Posterior cingulate gyrus (tissue), 11 donors: ENCODE data around the gene KIAA1549.
A peak's percentile ranks its signal among the peaks of the same experiment; 100 is the strongest.

Experiments
- DNase-seq, 10 donors: peaks; one replicate each; pipeline versions ENCODE4 v3.0.0 to v3.0.0-alpha.2; 2020 to 2021; ENCODE audit warnings: mixed read lengths in 3 of 10
- intact Hi-C: fragments of 100-400 bp; cut with DNase I; formaldehyde crosslinking; loops from one replicate; pipeline ENCODE4 v1.15.1; 2023

KIAA1549 gene

GRCh38 chr7:138887872-138888656, 93.1 kb downstream of the KIAA1549 start:
- intact Hi-C loops, result loop anchor here (10.0 kb wide), 2 partner anchors 97 to 187 kb away; partner anchors contain the start of gene KIAA1549
- DNase-seq, result no peak

GRCh38 chr7:138887085-138887710, 94.0 kb downstream of the KIAA1549 start:
- DNase-seq, result no peak
- intact Hi-C loops, result loop anchor here (10.0 kb wide), 2 partner anchors 98 to 188 kb away; partner anchors contain the start of gene KIAA1549

- intact Hi-C loops, result loop anchor here (10.0 kb wide), 2 partner anchors 98 to 188 kb away; partner anchors contain the start of gene KIAA1549
- DNase-seq, result no peak
These were observed 94.7 kb downstream of the KIAA1549 start for GRCh38 chr7:138886501-138886917.

DNA sequence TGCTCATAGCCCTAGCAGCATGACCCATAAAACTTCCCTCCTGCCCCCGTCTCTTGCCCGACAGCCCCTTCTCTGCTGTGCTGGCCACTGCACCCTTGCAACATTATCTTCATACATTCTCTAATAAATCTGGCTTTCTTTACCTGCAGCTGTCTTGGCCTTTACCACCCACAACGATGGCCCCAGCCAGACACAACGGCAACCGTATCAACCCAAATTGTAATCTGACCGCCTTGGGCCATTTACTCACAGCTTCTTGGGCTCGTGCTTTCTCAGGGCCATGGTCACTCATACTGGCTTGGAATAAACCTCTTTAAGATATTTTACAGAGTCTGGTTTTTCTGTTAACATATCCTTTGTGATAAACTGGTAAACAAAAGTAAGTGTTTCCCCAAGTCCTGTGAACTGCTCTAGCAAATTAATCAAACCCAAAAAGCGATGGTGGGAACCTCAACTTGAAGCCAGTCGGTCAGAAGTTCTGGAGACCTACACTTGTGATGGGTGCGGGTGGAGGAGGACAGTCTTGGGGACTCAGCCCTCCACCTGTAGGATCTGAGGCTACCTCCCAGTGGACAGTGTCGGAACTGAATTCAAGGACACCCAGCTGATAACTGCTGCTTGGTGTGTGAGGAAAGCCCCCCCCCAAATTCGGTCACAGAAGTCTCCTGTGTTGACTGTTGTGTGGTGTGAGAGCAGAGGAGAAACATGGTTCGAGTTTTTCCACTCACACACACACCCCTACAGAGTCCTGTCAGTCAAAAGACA, 95.6 kb downstream of the KIAA1549 start:
- no peak for DNase-seq
- intact Hi-C loops, result loop anchor here (10.0 kb wide), 2 partner anchors 99 to 189 kb away; partner anchors contain the start of gene KIAA1549

- intact Hi-C loops, result loop anchor here (10.0 kb wide), 2 partner anchors 103 to 193 kb away; partner anchors contain the start of gene KIAA1549
- DNase-seq, result no peak
These were observed 98.9 kb downstream of the KIAA1549 start for GRCh38 chr7:138882249-138882648.

GRCh38 chr7:138881579-138882188, 99.5 kb downstream of the KIAA1549 start:
- intact Hi-C loops, result loop anchor here (10.0 kb wide), 2 partner anchors 103 to 193 kb away; partner anchors contain the start of gene KIAA1549
- no peak for DNase-seq

- no peak for DNase-seq
These were observed 100.2 kb downstream of the KIAA1549 start for GRCh38 chr7:138880881-138881578.

DNA sequence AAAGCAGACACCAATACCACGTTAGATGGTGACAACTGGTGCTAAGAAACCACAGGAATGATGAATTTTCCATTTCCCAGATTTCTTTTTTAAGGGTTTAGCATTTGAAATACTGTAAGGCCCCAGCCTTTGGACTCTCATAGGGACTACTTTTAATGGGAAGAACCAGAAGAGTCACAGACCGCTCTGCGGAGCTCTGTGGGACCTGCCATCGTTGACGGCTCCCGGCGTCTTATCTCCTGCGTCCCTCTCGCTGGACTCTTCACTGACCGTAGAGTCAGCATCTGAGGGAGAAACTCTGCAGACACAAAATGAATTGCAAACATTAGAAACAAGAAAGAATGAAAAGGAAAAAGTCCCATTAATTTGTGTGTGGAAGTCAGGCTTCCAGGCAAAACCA, 101.8 kb downstream of the KIAA1549 start:
- no peak for DNase-seq
- intact Hi-C loops, result no loop called here

More at GRCh38 chr7:138880881-138881578, 100.2 kb downstream of the KIAA1549 start:
- intact Hi-C loops, result loop anchor here (10.0 kb wide), 2 partner anchors 104 to 194 kb away; partner anchors contain the start of gene KIAA1549

- intact Hi-C loops, result no loop called here
- DNase-seq, result no peak
These were observed 102.3 kb downstream of the KIAA1549 start for GRCh38 chr7:138878856-138879255.

DNA sequence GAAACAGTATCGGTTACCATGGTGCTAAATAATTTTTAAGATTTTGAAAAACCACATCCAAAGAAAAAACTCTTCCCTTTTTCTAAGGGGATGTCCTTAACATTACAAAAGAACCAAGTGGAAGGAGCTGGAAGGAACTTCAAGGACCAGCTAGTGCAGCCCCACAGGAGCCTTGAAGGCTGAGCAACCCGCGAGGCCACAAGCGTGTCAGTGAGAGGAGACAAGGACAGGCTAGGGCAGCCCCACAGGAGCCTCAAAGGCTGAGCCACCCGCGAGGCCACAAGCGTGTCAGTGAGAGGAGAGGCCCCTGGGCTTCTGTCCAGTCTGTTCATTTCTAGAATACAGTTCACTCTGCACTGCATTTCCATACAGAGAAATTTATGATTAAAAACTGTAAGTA, 103.1 kb downstream of the KIAA1549 start:
- DNase-seq, result no peak
- intact Hi-C loops, result no loop called here

DNA sequence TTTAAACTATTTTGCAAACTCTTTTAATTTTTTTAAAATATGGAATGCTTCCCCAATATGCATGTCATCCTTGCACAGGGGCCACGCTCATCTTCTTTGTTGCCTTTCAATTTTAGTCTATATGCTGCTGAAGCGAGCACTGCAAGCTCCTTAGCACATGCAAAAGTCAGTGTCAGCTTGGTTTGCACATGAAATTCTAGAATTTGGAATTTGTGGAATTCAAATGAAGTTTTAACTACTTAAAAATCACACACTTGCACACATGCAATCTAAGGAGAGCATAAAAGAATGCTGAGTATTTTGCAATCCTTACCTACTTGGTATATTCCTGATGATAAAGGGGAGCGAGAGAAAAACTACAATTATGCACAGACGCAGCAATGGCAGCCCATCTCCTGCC, 104.9 kb downstream of the KIAA1549 start:
- intact Hi-C loops, result no loop called here
- DNase-seq, result no peak

GRCh38 chr7:138875794-138876193, 105.4 kb downstream of the KIAA1549 start:
- intact Hi-C loops, result no loop called here
- no peak for DNase-seq

- no peak for DNase-seq
- intact Hi-C loops, result no loop called here
These were observed 107.8 kb downstream of the KIAA1549 start for GRCh38 chr7:138873220-138873892.

DNA sequence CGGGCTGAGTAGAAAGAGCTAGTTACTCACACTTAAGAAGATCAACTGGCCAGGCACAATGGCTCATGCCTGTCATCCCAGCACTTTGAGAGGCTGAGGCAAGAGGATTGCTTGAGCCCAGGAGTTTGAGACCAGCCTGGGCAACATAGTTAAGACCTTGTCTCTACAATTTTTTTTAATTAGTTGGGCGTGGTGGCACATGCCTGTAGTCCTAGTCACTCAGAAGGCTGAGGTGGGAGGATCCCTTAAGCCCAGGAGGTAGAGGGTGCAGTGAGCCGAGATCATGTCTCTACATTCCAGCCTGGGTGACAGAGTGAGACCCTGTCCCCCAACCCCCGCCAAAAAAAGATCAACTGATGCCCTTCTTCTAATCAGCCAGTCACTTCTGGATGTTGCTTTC, 108.6 kb downstream of the KIAA1549 start:
- DNase-seq, result no peak
- intact Hi-C loops, result no loop called here

DNA sequence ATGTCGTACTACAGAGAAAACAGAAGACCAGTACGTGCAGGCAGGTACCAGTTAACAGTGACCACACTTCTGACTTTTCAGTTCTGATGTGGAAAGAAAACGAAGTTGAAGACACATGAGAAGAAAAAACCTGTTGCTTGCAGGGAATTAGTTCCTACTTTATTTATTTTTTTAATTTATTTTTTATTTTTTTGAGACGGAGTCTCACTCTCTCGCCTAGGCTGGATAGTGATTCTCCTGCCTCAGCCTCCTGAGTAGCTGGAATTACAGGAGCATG, 109.4 kb downstream of the KIAA1549 start:
- intact Hi-C loops, result no loop called here
- DNase-seq, result no peak

GRCh38 chr7:138871065-138871813, 110.0 kb downstream of the KIAA1549 start:
- intact Hi-C loops, result no loop called here
- no peak for DNase-seq

- intact Hi-C loops, result no loop called here
- no peak for DNase-seq
These were observed 111.8 kb downstream of the KIAA1549 start for GRCh38 chr7:138869353-138869752.

GRCh38 chr7:138868711-138869110, 112.5 kb downstream of the KIAA1549 start:
- no peak for DNase-seq
- intact Hi-C loops, result no loop called here

- intact Hi-C loops, result no loop called here
- DNase-seq, result peak in 1 of 10 donors; percentile 59
These were observed 113.4 kb downstream of the KIAA1549 start for GRCh38 chr7:138867744-138868143.
